ENCODE measurements around the gene RTN1. TPM values are rescaled to one million over a fixed set of nuclear protein-coding genes. Genes with fewer than 3 reads are reported as not detected.
A peak's percentile ranks its signal among the peaks of the same experiment; 100 is the strongest.
"Not testable (repeated sequence)": the region's sequence is repeated elsewhere in the genome, so short reads cannot be mapped to it uniquely, and the experiment has no call there.

The RTN1 gene
- total RNA-seq, 1 donor from 2014 or later = 5.9 TPM

DNA sequence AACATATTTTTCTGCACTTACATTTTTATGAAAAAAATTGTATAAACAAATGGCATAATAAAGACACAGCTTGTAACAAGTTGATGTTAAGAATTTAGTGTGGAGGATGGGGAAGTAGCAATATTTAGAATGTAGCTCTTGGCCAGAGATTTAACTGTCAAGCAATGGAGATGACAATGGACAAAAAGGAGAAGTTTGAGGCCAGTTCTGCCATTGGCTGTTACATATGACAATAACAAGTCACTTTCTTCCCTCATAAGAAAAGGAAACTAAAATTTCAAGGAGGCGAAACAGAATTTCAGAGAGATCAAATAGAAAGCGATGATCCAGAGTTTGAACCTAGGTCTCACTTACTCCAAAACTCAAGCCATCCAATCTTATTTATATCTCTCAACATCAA lies 171.1 kb downstream of the RTN1 start:
- DNase-seq = no peak

DNA sequence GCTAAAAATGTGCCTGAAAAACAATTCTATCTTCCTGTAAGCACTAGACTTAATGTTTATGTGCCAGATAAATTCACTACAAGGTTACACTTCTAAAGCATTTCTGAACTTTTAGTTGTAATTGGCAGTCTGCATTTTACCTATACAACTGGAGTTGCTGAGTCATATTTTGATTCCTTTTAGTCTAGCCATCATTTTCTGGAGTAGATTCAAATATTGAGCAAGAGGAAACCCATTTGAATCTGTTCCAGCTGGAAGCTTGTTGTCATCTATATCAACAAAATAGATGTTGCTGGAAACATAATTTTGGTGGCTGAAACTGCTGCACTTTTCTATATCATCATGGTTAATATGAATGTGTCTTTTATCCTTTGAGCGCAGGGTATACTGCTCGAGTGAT lies 171.8 kb downstream of the RTN1 start:
- DNase-seq = no peak

DNA sequence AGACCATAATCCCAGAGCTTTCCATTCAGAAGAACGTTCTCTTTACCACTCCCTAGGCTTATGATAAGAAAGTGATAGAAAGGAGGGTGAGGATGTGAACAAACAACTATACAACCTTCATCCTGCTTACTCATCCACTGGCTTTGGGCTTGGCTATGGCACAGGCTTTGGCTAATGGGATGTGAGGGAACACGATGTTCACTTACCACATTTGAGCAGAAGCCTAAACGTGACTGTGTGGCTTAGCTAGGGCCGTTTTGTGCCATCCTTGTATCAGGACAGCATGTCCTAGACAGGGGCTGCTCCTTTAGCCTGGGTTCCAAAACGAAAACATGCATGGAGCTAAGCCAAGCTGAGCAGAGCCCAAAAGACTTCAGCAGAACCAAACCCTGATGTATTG lies 175.4 kb downstream of the RTN1 start:
- no peak for DNase-seq

DNA sequence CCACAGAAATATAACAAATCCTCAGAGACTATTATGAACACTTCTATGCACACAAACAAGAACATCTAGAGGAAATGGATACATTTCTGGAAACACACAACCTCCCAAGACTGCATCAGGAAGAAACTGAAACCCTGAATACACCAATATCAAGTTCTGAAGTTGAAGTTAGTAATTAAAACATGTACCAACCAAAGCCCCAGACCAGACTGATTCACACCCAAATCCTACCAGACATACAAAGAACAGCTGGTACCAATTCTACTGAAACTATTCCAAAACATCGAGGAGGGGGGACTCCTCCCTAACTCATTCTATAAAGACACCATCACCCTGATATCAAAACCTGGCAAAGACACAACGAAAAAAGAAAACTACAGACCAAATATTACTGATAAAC lies 179.3 kb downstream of the RTN1 start:
- no peak for DNase-seq

DNA sequence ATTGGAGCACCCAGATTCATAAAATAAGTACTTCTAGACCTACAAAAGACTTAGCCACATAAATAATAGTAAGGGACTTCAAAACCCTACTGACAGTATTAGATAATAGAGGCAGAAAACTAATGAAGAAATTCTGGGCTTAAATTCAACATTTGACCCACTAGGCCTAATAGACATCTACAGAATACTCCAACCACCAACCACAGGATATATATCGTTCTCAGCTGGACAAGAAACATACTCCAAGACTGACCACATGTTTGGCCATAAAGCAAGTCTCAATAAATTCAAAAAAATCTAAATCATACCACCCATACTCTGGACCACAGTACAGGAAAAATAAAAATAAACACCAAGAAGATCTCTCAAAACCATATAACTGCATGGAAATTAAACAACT lies 180.2 kb downstream of the RTN1 start:
- no peak for DNase-seq

DNA sequence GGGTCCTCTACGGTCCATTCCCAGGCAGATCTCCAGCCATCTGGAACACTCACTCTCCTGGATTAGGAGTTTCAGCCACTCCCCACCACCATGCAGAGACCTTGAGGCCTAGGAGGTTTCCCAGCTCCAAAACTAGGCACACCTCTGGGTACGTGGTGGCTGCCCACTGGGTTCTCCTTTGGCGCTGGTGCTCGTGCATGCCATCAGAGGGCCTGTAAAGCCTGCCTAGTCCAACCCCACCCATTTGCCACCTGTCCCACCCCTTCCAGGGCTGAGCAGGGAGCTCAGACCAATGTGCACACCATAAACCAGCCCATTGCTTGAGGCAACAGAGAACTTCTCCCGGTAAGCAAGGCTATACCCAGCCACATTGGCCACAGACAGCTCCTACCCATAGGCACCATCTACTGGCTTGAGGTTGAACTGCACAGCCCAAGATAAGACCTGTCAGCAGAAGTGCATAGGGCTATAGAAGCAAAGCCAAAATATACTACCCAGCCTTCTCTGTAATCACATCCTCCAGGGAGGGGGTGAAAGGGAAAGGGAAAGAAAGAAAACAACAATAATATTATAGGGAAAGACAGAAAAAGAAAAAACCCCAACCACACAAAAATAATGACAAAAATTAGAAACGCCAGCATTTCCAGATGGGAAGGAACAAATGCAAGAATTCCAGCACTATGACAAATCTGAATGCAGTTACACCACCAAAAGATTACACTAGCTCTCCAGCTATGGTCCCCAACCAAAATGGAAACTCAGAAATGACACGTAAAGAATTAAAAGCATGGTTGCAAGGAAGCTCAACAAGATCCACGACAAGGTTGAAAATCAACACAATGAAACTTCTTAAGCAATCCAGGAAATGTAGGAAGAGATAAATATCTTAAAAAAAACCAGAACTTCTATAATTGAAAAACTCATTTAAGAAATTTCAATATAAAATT lies 182.1 kb downstream of the RTN1 start:
- DNase-seq = peak; percentile 44

DNA sequence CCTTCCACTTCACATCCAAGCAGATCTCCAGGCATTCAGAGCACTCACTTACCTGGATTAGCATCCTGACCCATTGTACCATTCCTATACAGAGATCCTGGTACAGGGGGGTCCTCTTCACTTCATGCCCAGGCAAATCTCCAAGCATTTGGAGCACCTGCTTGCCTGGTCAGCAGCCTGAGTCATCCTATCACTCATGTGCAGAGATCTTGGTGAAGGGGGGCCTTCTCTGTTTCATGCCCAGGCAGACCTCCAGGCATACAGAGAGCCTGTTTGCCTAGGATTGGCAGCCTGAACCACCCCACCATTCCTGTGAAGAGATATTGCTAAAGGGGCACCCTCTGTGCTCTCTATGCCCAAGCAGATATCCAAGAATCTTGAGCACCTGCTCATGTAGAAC lies 182.9 kb downstream of the RTN1 start:
- DNase-seq = no peak

DNA sequence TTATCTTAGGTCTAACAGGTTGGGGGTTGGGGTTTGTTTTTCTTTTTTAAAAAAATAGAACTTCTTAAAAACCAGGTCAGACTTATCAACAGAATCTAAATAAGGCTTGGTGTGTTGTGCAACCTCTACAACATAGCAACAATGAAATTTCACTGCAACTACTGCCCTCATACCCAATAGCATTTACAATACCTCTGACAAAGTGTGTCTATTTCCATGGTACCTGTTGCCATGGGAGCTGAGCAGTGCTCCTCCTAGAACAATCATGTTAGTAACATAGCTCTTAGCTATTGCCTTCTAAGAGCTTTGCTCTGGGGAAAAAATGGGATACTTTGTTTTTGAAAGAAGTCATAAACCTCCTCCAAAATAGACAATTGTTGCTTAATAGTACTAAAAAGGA lies 190.7 kb downstream of the RTN1 start:
- no peak for DNase-seq

DNA sequence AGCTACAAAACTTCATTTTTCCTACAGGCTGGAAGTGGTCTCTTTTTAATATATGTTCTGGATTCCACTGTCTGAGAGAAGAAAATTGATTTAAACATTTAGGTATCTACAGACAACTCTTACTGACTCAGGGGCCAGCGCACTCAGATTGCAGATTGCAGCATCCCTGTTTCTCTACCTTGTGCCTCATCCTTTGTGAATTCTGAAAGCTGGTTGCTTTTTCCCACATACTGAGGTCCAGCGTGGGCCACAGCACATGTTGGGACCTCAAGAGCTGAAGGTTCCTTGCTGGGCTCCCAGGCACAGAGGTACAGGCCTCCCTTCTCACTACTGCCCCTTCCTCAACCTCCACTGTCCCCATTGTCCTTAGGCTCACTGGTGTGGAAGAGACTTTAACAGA lies 192.2 kb downstream of the RTN1 start:
- no peak for DNase-seq

DNA sequence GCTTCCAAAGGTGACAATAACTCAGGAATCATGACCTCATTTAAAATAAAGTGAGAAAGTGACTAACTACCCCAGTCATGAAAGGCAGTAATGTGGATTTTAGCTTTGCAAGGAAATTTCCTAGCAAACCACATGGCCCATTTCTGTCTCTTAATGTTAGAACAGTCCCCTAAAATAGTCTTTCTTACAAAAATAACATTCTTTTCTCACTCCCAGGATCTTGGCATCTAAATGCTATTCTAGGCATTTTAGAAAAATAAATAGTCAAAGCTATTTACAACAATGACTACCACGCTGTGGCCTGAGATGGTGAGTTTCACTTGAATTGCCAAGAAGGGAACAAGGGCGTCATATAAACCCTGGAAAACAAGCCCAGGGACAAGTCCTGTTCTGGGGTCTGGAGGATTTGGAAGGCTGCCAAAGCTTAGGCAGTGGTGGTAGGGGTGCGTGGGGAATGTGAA lies 192.8 kb downstream of the RTN1 start:
- no peak for DNase-seq

DNA sequence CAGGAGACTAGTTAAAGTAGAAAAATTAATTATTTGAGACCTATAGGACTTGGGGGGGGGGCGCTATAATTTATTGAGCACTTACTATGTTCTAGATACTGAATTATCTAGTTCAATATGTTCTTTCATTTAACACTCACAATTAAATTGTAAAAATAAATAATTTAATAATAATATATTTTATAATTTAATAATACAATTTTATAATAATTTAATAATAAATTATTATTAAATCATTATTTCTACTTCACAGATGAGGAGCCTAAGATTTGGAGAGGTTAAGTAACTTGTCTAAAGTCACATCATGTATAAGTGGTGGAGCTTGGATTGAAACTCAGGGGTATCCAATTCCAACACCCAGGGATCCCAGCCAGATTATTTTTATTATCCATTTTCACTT lies 195.2 kb downstream of the RTN1 start:
- no peak for DNase-seq

DNA sequence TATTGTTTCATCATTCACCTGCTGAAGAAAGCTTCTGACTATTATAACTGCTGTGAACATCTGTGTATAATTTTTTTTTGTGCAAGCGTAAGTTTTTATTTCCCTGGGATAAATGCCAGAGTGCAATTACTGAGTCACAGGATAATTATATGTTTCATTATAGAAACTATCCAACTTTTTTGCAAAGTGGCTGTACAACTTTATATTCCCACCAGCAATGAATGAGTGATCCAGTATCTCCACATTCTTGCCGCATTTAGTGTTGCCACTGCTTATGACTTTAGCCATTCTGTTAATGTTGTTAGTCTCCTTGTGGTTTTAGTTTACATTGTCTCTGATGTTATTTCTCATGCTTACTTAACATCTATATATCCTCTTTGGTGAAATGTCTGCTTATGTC lies 205.8 kb downstream of the RTN1 start:
- peak; percentile 22 for DNase-seq

DNA sequence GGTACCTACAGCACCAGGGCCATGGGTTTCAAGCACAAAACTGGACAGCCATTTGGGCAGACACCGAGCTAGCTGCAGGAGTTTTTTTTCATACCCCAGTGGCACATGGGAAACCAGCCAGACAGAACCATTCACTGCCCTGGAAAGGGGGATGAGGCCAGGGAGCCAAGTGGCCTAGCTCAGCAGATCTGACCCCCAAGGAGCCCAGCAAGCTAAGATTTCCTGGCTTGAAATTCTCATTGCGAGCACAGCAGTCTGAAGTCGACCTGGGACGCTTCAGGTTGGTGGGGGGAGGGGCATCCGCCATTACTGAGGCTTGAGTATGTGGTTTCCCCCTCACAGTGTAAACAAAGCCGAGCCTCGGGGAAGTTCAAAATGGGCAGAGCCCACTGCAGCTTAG lies 212.8 kb downstream of the RTN1 start:
- DNase-seq = no peak

DNA sequence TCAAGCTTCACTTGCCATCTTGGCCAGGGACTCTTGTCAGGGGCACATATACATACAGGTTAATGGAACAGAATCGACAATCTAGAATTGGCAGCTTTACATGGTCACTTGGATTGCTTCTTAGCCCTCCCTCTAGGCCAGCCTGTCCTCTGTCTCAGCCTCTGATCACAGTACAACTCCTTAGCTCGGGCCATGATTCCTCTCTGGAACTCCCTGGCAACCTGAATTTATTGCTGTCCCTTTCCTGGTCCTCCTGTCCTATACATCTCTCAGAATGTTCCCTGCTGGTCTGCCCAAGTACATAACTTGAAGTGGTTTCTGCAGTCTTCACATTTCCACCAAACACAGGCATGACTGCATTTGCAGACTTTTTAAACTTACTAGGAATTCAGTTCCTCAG lies 214.1 kb downstream of the RTN1 start:
- no peak for DNase-seq

DNA sequence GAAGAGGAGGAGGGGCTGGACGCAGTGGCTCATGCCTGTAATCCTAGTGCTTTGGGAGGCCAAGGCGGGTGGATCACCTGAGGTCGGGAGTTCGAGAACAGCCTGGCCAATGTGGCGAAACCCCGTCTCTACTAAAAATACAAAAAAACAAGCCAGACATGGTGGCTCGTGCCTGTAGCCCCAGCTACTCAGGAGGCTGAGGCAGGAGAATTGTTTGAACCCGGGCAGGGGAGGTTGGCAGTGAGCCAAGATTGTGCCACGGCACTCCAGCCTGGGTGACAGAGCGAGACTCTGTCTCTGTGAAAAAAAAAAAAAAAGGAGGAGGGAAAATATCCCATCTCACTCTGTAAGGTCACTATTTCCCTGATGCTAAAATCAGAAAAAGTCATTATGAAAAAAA lies 216.4 kb downstream of the RTN1 start:
- not testable (repeated sequence) for DNase-seq

DNA sequence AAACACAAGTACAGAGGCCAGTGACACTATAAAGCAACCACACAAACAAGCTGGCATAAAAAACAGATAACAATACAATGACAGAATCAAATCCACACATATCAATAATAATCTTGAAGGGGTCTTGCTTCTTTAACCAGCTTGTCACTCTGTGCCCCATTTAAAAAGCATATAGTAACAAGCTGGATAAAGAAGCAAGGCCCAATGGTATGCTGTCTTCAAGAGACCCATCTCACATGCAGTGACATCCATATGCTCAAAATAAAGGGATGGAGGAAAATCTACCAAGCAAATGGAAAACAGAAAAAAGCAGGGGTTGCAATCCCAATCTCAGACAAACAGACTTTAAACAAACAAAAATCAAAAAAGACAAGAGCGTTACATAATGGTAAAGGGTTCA lies 223.7 kb downstream of the RTN1 start:
- not testable (repeated sequence) for DNase-seq

DNA sequence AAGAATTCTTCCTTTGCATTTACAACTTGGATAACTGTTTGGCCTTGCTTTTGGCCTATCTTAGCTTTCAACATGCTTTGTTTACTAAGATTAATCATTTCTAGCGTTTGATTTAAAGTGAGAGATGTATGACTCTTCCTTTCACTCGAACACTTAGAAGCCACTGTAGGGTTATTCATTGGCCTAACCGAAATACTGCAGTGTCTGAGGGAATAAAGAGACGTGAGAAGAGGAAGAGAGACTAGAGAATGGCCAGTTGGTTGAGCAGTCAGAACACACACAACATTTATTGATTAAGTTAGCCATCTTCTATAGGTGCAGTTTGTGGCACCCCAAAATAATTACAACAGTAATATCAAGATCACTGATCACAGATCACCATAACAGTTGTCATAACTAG lies 231.7 kb downstream of the RTN1 start:
- no peak for DNase-seq

DNA sequence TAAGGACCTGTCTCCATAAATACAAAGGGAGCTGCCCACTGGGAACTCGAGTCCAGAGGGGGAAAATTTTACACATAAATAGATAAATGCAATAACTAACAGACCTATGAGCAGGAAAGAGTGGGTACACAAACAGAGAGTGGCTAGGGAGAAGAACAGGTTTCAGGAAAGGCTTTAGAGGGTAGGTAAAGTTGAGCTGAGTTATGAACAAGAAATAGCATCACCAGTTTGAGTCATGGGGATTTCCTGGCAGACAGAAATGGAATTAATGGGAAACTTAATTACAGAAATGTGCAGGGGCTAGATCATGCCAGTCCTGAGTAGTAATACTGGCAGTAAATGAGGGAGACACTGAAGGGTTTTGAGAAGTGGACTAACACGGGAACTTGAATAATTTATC lies 236.0 kb downstream of the RTN1 start:
- DNase-seq = no peak

DNA sequence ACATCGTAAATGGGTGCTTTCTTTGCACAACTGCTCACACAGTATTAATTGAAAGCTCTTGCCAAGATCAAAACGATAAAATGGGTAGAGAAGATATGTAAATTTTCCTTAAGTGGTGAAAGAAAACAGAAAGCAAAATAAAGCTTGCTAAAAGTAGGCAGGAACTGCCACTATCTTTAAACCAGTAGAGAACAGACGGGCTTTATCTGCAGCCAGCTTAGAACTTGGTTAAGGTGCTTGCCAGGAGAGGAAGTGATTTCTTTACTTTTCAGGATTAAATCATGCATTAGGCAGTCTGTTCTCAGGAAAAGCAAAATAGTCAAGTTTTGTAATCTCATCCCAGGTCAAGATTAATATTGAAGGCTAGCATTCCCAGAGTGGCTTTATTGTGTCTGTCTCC lies 237.1 kb downstream of the RTN1 start:
- no peak for DNase-seq

DNA sequence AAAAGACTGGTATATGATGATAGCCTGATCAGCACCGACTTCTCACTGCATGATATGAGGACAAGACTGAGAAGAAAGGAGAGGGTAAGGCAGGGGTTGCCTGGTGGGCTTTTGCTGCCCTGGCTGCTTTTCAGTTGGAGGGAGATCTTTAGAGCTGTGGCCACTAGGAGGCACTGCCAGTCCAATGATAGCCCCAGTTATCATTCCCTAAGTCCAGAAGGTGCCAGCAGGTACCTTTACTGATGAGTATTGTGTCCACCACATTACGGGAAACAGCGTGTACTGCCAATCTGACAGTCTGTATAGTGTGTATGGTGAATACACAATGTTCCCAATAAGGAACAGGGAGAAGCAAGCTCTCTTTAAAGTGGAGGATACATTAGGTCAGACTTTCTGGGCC lies 238.2 kb downstream of the RTN1 start:
- DNase-seq = no peak

DNA sequence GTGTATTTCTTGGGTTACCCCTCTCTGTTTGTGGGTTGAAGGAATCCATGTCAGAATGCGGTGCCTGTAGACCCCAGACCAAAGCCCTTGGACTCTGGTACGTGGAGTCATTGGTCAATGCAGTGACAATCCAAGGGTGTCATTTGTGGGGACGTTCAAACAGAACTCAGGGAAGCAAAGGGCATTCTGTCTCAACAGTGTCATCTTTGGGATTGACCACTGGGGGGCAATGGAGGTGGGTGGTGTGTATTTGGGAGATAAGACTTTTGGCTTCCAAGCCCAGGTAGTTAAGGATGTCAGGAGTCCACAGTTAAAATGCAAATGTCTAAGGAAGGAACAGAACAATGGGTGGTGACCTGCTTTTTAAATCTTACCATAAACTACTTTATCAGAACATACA lies 239.3 kb downstream of the RTN1 start:
- no peak for DNase-seq

DNA sequence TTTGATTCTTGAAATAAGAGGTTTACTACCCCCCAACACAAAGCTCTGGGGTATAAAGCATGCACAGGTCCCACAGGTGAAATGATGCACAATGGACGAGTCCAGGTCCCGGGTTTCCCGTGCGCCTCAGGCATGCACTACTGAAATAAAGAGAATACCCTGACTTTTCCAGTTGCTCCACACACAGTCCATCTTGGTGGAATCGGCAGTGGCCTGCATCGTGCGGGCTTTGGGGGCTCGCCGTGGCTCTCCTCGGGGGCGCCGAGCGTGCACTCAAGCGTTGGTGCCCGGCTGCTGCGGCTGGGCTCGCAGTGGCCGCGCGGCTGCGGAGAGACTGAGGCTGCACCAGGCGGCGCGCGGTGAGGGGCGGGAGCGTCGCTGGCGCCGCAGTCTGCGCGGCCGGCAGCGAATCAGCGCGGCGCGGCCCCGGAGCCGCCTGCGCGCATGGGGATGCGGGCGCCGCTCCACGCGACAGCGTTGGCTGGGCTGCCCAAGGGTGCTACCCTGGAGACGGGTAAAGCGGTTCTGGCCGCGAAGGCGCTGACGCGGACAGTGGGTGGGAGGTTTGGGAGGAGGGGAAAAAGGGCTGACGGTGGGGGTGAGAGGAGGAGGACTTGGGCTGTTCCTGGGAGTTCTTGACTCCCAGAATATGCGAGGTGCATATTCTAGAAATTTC lies 240.2 kb downstream of the RTN1 start:
- DNase-seq = peak; percentile 5

DNA sequence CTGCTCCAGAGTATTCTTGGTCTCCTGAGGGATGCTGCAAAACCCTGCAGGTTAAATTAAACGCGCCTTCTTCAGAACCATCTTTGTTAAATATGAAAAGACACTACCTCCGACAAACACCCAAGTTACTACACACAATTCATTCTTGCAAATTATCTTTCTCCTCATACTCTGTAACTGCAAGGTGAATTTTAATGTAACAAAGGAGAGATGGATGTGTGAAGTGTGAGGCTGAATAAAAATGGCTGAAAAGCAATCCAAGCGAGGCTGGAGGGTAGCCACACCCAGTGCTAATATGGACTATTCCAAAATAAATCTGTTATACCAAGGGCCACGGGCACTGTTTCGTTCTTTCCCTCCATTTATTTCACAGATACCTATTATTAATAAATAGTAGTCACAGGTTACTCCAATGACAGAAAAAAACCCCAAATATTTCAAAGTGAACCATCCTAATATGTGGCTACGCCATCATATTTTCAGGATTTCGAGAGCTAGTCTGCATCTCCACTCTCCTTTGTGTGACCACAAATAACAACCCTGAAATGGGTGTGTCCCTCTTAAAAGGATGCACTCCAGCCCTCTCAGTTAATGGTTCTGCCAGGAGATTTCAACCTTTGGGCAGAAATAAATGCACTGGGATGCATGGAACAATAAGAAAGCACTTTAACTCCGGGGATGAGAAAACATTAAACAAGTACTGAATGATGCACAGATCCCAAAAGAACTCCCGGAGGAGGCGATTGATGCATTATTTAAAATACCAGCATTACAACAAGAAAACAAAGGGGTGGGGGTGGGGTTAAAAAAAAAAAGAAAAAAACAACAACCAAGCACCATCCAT lies 240.9 kb downstream of the RTN1 start:
- DNase-seq = no peak
